ENCODE results near the gene SUGCT.

SUGCT gene

DNA sequence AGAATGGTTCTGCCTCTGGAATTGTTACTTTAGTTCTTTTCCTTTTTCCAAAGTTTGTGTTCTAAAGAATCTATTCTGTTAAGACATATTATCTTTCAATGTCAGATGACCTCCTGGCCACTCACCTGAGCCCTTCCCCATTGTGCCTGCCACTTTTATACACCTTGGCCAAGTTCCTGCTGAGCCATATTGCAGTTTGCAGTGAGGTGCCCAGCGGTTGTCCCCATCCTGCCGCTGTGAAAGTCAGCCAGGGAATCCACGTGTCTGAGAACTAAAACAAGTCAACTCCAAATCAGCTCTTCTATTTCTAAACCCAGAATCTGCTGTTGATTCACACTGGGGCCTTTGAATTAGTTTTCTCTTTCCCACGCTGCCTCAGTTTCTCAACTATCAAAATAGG lies 641.1 kb downstream of the SUGCT start:
- Histone ChIP-seq H3K27ac (replicated peaks) (no peak overlapping the region), H3K4me3 (replicated peaks; ENCODE audit: insufficient read depth, low read length) (no peak overlapping the region), H3K27me3 (ENCODE audit: insufficient read depth, poor library complexity, severe bottlenecking) (peaks cover 3% of the 10 kb centered on the region)
- no peak for DNase-seq (ENCODE audit: low read depth in 1 of 2, low spot score in 1 of 2)
- no peak for TF ChIP-seq SPI1 (IDR thresholded peaks at IDR 0.05; ENCODE audit: borderline replicate concordance, low read depth)
- TF ChIP-seq, protein P1, sequence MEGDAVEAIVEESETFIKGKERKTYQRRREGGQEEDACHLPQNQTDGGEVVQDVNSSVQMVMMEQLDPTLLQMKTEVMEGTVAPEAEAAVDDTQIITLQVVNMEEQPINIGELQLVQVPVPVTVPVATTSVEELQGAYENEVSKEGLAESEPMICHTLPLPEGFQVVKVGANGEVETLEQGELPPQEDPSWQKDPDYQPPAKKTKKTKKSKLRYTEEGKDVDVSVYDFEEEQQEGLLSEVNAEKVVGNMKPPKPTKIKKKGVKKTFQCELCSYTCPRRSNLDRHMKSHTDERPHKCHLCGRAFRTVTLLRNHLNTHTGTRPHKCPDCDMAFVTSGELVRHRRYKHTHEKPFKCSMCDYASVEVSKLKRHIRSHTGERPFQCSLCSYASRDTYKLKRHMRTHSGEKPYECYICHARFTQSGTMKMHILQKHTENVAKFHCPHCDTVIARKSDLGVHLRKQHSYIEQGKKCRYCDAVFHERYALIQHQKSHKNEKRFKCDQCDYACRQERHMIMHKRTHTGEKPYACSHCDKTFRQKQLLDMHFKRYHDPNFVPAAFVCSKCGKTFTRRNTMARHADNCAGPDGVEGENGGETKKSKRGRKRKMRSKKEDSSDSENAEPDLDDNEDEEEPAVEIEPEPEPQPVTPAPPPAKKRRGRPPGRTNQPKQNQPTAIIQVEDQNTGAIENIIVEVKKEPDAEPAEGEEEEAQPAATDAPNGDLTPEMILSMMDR (IDR thresholded peaks at IDR 0.05; ENCODE audit: insufficient read depth, low read length), result no peak
- TF ChIP-seq GABPA (IDR thresholded peaks at IDR 0.05; ENCODE audit: low read depth), result no peak
- no peak for TF ChIP-seq REST (IDR thresholded peaks at IDR 0.05; ENCODE audit: insufficient replicate concordance, low read depth)
- no peak for TF ChIP-seq POLR2AphosphoS5 (IDR thresholded peaks at IDR 0.05; ENCODE audit: low read depth)

- Histone ChIP-seq H3K4me3 (replicated peaks; ENCODE audit: insufficient read depth, low read length) (no peak overlapping the region), H3K27ac (replicated peaks) (no peak overlapping the region), H3K27me3 (ENCODE audit: insufficient read depth, poor library complexity, severe bottlenecking) (peaks cover 3% of the 10 kb centered on the region)
- no peak for DNase-seq (ENCODE audit: low read depth in 1 of 2, low spot score in 1 of 2)
- no peak for TF ChIP-seq REST (IDR thresholded peaks at IDR 0.05; ENCODE audit: insufficient replicate concordance, low read depth)
- TF ChIP-seq GABPA (IDR thresholded peaks at IDR 0.05; ENCODE audit: low read depth), result no peak
- TF ChIP-seq SPI1 (IDR thresholded peaks at IDR 0.05; ENCODE audit: borderline replicate concordance, low read depth), result no peak
- no peak for TF ChIP-seq POLR2AphosphoS5 (IDR thresholded peaks at IDR 0.05; ENCODE audit: low read depth)
These were observed 643.0 kb downstream of the SUGCT start for GRCh38 chr7:40777730-40778312.

DNA sequence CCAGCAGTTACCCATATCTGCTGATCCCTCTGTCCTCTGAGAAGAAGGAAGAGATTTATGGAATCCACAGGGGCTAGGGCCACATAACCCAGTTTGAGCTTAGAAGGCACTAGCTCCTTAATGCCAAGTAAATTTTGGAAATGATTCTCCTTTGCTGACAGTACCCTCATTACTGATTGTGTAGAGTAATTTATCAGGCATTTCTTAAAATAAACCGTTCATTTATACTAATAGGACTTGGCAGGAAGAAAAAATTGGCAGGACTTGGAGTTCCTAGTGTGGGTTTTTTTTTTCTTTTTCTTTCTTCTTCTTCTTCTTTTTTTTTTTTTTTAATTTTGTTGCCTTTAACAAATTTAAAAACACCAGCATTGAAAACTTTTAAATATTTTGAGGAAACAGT lies 645.7 kb downstream of the SUGCT start:
- TF ChIP-seq GABPA (IDR thresholded peaks at IDR 0.05; ENCODE audit: low read depth) (no peak), REST (IDR thresholded peaks at IDR 0.05; ENCODE audit: insufficient replicate concordance, low read depth) (no peak), SPI1 (IDR thresholded peaks at IDR 0.05; ENCODE audit: borderline replicate concordance, low read depth) (no peak), POLR2AphosphoS5 (IDR thresholded peaks at IDR 0.05; ENCODE audit: low read depth) (no peak)
- TF ChIP-seq, protein P1 (IDR thresholded peaks at IDR 0.05; ENCODE audit: insufficient read depth, low read length), result no peak
- Histone ChIP-seq H3K27me3 (ENCODE audit: insufficient read depth, poor library complexity, severe bottlenecking) (peaks cover 3% of the 10 kb centered on the region), H3K27ac (replicated peaks) (no peak overlapping the region), H3K4me3 (replicated peaks; ENCODE audit: insufficient read depth, low read length) (no peak overlapping the region)
- no peak for DNase-seq (ENCODE audit: low read depth in 1 of 2, low spot score in 1 of 2)
